Body of pancreas (tissue), 4 donors: ENCODE measurements around the gene ZNF138.
"Not testable (repeated sequence)": the region's sequence is repeated elsewhere in the genome, so short reads cannot be mapped to it uniquely, and the experiment has no call there.

Source experiments
- CTCF ChIP-seq, 7 experiments: fragments of 450-650 bp in 4 of 7; fragments of 200-600 bp in 3 of 7; sonication (generic) in 3 of 7; IDR thresholded peaks; one replicate each; pipeline ENCODE4 v1.5.1; 2016 to 2019; ENCODE audit warnings: antibody characterized with exemption in 7 of 7
- POLR2A ChIP-seq, 3 donors: fragments of 450-650 bp; IDR thresholded peaks; one replicate each; pipeline ENCODE4 v1.6.1; 2016; ENCODE audit warnings: antibody characterized with exemption in 3 of 3, mild to moderate bottlenecking in 2 of 3

- TF ChIP-seq CTCF, POLR2A (IDR thresholded peaks at IDR 0.05): not testable (repeated sequence)
Observed at GRCh38 chr7:64863530-64863929, 69.3 kb downstream of the ZNF138 start.
